GM12872 (cell line): ENCODE data around the gene WDR83.

Experiments used
- TF ChIP-seq, protein P1 (sequence below): IDR thresholded peaks from 3 replicates; pipeline ENCODE4 v1.5.1; 2011; ENCODE audit warnings: low read depth, mild to moderate bottlenecking, low read length, moderate library complexity; ENCODE audit not compliant: insufficient read depth

Gene WDR83

DNA sequence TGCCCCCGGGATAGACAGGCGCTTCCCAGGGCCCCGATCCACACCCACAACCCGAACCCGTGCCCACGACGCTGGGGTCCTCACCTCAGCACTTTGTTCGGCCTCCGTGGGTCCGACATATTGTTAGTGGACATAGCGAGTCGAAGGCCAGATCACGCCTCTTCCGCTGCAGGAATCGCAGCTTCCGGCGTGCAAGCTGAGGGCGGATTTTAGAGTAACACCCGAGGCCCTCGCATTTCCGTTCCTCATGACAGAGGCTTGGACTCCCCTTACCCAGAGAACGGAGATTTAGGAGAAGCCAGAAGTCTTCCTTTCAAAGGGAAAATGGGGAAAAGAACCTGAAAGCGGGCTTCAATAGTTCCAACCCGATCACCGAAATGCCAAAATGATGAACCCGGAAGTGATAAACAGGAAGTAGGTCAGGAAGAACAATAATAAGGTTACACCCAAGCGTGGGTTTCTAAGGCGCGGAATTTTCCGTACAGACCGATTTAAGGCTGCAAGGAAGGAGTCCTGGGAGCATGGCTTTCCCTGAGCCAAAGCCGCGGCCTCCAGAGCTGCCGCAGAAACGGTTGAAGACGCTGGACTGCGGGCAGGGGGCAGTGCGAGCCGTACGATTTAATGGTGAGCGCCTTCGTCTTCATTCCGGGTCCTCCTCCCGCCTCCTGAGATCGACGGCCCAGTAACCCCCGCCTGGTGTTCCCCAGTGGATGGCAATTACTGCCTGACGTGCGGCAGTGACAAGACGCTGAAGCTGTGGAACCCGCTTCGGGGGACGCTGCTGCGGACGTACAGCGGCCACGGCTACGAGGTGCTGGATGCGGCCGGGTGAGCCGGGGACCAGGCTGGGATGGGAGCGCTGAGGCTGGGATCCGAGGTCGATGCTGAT is 2.9 kb downstream of the WDR83 start:
- TF ChIP-seq, protein P1, sequence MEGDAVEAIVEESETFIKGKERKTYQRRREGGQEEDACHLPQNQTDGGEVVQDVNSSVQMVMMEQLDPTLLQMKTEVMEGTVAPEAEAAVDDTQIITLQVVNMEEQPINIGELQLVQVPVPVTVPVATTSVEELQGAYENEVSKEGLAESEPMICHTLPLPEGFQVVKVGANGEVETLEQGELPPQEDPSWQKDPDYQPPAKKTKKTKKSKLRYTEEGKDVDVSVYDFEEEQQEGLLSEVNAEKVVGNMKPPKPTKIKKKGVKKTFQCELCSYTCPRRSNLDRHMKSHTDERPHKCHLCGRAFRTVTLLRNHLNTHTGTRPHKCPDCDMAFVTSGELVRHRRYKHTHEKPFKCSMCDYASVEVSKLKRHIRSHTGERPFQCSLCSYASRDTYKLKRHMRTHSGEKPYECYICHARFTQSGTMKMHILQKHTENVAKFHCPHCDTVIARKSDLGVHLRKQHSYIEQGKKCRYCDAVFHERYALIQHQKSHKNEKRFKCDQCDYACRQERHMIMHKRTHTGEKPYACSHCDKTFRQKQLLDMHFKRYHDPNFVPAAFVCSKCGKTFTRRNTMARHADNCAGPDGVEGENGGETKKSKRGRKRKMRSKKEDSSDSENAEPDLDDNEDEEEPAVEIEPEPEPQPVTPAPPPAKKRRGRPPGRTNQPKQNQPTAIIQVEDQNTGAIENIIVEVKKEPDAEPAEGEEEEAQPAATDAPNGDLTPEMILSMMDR = no peak

DNA sequence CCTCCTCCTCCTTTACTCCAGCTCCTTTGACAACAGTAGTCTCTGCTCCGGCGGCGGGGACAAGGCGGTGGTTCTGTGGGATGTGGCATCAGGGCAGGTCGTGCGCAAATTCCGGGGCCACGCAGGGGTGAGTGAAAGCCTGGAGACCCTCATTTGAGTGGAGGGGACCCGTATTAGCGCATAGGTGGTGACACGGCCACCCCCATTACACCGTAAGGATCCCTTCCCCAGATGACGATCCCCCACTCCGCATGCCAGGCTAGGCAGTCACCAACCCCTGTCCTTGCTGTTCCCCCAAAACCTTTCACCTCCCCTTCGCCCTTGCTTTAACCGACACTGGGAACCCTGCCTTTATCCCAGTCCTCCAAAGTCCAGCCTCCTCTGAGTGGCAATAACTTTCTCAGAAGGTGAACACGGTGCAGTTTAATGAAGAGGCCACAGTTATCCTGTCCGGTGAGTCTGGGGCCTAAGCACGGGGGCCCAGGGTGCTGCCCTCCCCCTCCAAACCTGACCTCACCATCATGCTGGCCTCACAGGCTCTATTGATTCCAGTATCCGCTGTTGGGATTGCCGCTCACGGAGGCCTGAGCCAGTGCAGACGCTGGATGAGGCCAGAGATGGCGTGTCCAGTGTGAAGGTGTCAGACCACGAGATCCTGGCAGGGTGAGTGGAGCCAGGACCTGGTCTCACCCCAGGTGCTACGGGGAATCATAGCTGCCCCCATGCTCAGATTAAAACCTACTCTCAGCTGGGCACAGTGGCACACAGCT is 3.7 kb downstream of the WDR83 start:
- TF ChIP-seq, protein P1 = no peak

DNA sequence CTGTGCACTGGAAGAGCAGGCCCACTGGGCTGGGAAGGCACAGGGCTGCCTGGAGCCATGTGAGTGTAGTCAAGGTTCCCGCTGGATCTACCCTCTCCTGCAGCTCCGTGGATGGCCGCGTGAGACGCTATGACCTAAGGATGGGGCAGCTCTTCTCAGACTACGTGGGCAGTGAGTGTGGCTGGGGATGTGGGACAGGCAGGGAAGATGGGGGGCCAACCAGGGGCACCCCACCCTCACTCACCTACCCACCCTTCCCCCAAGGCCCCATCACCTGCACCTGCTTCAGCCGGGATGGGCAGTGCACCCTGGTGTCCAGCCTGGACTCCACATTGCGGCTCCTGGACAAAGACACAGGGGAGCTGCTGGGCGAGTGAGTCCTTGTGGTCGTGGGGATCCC is 6.1 kb downstream of the WDR83 start:
- TF ChIP-seq, protein P1 = no peak

DNA sequence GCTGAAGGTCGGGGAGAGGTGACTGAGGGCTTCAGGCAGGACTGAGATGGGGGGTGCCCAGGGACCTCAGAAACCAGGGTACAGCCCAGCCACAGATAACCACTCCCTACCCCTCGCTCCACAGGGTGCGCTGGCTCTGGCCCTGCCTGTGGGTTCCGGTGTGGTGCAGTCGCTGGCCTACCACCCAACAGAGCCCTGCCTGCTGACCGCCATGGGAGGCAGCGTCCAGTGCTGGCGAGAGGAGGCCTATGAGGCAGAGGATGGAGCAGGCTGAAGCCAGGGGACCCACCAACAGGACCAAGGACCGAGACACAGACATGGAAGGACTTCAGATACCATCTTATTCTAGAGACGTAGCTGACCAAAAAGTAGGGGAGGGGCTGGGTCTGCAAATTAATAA is 8.8 kb downstream of the WDR83 start:
- TF ChIP-seq, protein P1 = no peak

DNA sequence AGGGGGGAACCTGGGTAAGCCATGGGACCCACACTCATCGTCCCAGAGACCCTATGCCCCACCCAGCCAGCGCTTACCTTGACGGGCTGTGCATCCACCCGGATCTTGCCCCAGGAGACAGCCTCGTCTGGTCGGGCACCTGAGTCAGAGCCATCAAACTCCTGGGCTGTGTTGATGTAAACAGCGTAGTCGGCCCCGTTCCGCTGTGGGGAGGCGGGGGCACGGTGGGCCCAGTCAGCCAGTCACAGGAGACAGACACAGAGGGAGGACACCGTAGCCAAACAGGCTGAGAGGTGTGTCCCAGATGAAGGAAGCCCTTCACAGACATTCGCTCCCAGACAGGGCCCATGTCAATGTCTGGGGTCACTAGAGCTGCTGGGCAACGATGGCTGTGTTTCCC is 9.3 kb downstream of the WDR83 start:
- TF ChIP-seq, protein P1 = no peak

DNA sequence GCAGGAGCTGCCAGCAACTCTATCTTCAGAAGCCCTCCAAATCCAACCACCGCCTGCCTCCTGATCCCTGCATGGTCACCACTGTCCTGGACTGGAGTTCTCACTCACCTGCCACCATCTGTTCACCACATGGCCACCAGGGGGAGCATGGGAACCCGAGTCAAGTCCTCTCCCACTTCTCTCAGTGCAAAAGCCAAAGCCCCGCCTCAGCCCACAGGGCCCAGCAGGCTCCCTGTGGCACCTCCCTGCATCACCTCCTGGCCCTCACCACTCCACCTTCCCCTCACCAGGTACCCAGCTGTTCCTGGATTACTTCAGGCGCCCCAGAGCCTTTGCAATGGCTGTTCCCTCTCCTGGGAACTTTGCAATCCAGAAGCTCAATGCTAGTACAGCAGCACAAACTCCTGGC is 9.8 kb downstream of the WDR83 start:
- TF ChIP-seq, protein P1 = peak; percentile 97

DNA sequence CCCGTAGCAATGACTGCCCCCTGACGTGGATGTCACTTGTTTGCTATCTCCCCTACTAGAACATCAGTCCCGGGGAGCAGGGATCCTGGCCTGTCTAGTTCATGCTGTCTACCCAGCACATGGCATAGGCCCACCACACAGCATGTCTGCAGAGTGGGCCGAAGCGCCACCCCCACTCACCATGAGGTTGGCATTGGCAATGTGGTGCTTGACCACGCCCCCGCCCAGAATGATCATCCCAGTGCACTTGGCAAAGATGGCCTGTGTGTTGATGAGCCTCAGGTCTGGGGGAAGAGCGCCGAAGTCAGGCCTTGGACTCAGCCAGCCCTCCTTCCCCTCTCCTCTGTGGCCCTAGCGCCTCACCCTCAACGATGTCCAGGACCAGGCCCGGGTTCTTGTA is 10.3 kb downstream of the WDR83 start:
- TF ChIP-seq, protein P1 = no peak
